ENCODE data around the gene THSD4.

The THSD4 gene

GRCh38 chr15:71511796-71512681 is 396.8 kb downstream of the THSD4 start:
- DNase-seq = no peak

DNA sequence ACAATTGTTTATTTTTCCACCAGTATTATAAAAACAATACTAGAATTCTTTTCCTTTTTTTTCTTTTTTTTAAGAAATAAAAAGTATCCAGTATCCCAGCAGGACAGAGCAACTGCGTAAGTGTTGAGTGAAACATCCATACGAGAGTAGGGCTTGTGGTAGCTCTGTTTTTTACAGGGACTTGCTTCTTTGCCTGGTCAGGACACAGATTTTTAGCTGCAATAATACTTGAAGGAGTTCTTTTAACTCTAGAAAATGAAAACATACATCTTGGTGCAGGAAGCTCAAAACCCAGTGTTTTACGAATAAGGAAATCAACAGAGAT is 397.4 kb downstream of the THSD4 start:
- DNase-seq = no peak

- no peak for DNase-seq
Measured at GRCh38 chr15:71515375-71516186, 400.3 kb downstream of the THSD4 start.

GRCh38 chr15:71517751-71518150 is 402.5 kb downstream of the THSD4 start:
- DNase-seq = no peak

DNA sequence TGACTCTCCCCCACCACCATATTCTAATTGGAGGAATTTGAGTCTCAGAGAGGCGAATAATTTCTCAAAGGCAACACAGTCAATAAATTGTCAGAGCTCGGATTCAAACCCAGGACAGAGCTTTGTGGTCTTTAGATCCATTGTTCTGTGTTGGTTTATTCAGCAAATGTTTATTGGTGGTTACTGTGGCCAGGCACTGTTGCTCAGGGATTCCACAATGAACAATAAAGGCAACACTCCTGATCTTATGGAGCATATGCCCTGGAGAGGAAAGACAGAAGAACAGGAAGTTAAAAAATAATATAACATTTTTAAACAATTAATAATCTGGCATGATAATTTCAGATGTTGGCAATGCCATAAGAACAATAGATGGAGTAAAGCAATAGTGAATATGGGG is 403.4 kb downstream of the THSD4 start:
- DNase-seq = no peak

GRCh38 chr15:71526060-71526820 is 411.0 kb downstream of the THSD4 start:
- DNase-seq = no peak

- DNase-seq = no peak
Measured at GRCh38 chr15:71529361-71529760, 414.1 kb downstream of the THSD4 start.

DNA sequence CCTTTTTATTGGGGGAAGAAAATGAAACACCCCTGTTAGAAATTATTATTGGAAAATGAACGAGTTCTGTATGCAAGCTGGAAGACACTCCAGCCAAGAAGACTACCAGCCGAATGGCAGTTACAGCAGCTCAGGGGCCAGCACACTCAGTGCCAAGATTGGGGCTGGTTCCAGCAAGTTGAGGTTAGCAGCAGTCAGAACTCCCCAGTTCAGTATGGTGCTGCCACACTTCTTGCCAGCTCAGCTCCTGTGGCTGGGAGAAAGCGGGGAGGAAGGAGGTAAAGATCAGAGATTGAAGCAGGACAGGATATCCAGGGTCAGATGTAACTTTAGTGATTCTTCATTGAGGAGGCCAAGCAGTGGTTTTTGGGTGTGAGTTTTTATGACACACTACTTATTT is 414.8 kb downstream of the THSD4 start:
- no peak for DNase-seq

DNA sequence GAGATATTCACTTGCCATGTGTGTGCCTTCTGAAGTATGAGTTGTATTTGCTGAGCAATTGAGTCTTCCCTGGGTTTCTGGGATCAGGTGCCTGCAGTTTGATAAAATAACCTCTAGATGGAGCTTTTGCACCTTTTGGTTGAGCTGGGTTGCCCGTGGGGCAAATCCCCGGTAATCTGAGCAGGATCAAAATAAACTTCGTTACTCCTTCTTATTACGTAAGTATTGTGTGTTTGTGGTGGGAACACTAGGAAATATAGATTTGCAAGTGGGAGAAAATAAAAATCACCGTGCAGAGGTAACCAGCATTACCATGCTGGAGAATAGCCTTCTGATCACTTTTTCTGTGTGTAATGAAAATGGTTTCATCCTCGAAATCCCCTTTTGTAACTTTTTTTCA is 417.7 kb downstream of the THSD4 start:
- DNase-seq = no peak

GRCh38 chr15:71538181-71538580 is 422.9 kb downstream of the THSD4 start:
- no peak for DNase-seq

GRCh38 chr15:71541746-71542145 is 426.5 kb downstream of the THSD4 start:
- no peak for DNase-seq

DNA sequence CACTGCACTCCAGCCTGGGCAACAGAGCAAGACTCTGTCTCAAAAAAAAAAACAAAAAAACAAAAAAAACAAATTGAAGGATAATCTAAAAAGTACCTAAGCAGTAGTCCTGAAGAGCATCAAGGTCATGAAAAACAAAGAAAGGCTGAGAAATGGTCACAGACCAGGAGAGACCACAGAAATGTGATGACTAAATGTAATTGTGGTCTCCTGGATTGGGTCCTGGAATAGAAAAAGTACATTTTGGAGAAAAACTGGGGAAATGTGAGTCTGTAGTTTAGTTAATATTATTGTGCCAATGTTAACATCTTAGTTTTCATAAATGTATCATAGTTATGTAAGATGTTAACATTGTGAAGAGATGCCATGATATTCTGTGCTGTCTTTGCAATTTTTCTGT is 427.6 kb downstream of the THSD4 start:
- DNase-seq = no peak

DNA sequence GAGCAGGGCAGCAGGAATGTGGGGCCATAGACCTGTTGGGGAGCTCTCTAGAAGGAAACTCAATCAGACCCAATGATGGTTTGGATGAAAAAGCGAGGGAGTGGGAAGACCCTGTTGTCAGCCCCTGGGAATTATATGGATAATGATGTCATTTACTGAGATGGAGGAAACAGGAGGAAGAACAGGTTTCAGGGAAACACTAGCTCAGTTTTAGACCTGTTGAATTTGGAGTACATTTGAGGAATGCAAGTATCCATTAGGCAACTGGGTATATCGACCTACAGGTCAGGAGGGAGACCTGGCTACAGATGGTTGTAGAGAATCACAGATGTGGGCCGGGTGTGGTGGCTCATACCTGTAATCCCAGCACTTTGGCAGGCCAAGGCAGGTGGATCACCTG is 428.1 kb downstream of the THSD4 start:
- DNase-seq = no peak

GRCh38 chr15:71545223-71545760 is 430.0 kb downstream of the THSD4 start:
- no peak for DNase-seq

- no peak for DNase-seq
Measured at GRCh38 chr15:71545923-71546322, 430.7 kb downstream of the THSD4 start.

DNA sequence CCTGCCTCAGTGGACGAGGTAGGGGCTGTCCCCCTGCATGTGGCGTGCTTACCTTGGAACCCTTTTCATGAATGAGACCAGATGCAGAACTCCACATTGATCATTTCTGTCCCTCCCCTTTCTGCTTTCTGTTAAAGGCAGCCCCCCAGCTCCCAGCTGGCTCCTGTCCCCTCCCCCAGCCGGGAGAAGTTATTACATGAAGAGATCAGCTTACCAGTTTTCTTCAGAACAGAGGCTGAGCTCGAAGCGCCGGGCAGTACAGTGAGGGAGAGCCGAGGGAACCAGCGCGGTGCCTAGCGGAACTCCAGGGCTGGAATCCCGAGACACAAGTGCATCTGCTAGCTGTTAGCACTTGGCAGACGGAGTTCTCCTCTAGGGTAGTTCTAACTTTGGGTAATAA is 431.7 kb downstream of the THSD4 start:
- DNase-seq = no peak

DNA sequence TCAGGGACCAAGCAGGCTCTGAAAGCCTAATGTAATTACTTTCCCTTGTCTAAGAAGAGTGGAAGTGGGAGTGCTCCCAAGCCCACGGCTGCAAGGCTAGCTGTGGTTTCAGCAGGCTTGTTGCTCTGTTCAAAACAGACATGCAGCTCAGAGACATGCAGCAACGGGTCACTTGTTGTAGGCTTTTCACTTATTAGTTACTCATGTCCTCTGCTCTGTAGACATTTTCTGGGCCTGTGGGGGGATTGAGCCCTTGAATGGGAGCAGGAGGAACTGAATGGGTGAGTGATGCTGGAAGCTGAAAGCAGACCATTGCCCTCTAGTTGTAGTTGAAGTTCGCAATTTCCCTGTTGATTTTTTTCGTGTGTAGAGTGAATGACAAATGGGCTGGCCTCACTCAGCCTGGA is 433.1 kb downstream of the THSD4 start:
- no peak for DNase-seq

DNA sequence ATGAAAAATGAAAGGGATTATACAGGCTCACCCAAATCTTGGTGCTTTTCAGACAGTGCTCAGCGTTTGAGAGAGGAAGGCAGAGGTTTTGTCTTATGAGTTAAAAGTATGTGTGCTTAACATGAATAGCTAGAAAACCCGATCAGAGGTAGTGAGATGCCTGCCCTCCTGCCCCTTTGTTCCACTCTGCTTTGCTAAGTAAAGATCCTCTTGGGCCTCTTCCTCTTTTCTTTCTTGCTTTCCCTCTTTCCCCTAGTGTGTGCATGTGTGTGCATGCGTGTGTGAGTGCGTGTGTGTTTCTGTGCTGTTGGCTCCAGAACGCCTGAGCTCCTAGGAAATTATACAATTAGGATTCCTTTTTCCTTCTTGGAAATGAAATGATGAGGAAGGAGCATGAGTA is 433.8 kb downstream of the THSD4 start:
- no peak for DNase-seq

GRCh38 chr15:71549697-71550096 is 434.4 kb downstream of the THSD4 start:
- DNase-seq = no peak

GRCh38 chr15:71551566-71551965 is 436.3 kb downstream of the THSD4 start:
- no peak for DNase-seq

- no peak for DNase-seq
Measured at GRCh38 chr15:71559098-71559497, 443.8 kb downstream of the THSD4 start.

GRCh38 chr15:71559616-71560015 is 444.3 kb downstream of the THSD4 start:
- no peak for DNase-seq

DNA sequence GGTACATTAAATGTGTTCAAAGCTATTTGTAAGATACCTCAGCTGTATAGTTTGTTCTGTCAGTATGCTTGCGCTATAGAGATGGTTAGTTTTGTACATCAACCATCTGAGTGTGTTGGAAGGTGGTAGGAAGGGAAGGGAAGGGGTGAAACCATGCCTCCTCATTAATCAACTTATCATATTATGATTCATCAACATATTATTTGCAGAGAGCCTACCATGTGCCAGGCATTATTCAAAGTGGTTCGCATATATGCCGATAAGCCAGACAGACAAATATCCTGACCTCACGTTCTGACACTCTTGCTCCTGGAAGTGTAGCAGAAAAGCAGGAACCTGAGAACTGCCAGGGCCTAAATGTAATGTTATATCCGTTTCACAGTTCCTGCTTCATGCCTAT is 447.0 kb downstream of the THSD4 start:
- no peak for DNase-seq

Data from stimulated activated CD8-positive, alpha-beta memory T cell treated with anti-CD3 and anti-CD28 coated beads, Interleukin-4, amount 100 ng/mL, for 48 hours (primary cell).